Stimulated activated CD4-positive, alpha-beta T cell treated with anti-CD3 and anti-CD28 coated beads, Interleukin-2, amount 100 ng/mL, for 24 hours (primary cell): Measurements from ENCODE around the gene OTULIN.

Experiments
- DNase-seq, 2 donors: peaks; one replicate each; pipeline ENCODE4 v3.0.0-alpha.2; 2020

The OTULIN gene

DNA sequence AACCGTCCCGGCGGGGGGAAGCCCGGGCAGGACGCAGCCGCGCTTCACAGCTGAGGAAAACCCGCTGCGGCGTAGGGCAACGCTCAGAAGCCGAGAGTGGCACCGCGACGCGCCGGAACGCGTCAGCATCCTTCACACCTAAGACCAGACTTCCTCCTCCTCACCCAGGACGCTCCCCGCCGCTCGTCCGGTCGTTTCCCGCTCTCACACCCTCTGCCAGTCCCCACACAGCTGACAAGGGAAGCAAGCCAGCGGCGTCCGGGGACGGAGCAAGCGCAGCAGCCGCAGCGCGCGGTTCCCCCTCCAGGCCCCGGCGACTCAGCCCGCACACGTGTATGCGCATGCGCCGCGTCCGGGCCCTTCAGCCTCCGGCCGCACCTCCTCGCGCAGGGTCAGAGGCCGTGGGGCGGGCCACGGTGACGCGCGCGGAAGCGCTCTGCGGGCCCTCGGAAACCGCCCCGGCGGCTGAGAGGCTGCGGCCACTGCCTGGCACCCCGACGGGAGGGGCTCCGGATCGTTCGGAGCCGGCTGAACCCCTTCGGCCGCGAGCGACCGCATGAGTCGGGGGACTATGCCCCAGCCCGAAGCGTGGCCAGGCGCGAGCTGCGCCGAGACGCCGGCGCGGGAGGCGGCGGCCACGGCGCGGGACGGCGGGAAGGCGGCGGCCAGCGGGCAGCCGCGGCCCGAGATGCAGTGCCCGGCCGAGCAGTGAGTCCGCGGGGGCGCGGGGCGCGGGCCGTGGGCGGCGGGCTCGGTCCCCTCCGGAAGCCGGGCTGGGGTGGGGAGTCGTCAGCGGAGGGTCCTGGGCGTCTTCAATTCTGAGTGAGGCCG lies at the start of gene OTULIN:
Gene OTULIN (plus strand): TSS at position 449 of the 831 bp plus-strand sequence. CDS start 108 bp downstream, at position 557.
- peak; percentile 82 to 90 for DNase-seq

GRCh38 chr5:14615365-14615764 lies 49.2 kb upstream of the OTULIN start:
- DNase-seq: no peak

- no peak for DNase-seq
Observed at GRCh38 chr5:14617441-14617840, 47.1 kb upstream of the OTULIN start.

GRCh38 chr5:14627270-14627669 lies 37.2 kb upstream of the OTULIN start:
- DNase-seq: no peak

- DNase-seq: peak; percentile 55 to 56
Observed at GRCh38 chr5:14628346-14628745, 36.2 kb upstream of the OTULIN start.

- DNase-seq: no peak
Observed at GRCh38 chr5:14630671-14631070, 33.8 kb upstream of the OTULIN start.

DNA sequence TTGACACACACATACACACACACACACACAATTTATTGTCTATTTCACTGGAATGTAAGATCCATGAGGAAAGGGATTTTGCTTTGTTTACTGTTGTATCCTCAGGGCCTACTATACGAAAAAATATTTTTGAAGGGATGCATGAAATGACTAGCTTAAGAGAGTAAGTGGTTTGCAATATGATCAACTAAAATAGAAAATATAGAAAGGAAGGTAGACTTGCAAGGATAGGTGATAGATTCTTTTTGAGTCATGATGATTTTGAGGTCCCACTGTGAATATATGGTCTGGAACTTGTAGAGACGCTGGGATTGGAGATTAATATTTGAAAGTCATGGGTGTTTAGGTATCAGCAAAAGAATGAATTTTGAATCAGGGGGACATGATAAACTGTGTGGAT lies 28.9 kb upstream of the OTULIN start:
- no peak for DNase-seq

GRCh38 chr5:14640765-14641164 lies 23.8 kb upstream of the OTULIN start:
- no peak for DNase-seq

GRCh38 chr5:14644623-14645237 lies 19.8 kb upstream of the OTULIN start:
- no peak for DNase-seq

DNA sequence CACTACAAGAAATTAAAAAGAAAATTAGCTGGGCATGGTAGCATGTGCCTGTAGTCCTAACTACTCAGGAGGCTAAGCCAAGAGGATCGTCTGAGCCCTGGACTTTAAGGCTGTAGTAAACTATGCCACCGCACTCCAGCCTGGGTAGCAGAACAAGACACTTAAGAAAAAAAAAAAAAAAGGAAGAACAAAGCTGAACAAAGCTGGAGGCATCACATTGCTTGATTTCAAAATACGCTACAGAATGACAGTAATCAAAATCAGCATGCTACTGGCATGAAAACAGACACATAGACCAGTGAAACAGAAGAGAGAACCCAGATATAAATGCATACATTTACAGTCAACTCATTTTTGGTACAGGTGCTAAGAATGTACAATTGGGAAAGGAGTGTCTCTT lies 14.5 kb upstream of the OTULIN start:
- DNase-seq: no peak

DNA sequence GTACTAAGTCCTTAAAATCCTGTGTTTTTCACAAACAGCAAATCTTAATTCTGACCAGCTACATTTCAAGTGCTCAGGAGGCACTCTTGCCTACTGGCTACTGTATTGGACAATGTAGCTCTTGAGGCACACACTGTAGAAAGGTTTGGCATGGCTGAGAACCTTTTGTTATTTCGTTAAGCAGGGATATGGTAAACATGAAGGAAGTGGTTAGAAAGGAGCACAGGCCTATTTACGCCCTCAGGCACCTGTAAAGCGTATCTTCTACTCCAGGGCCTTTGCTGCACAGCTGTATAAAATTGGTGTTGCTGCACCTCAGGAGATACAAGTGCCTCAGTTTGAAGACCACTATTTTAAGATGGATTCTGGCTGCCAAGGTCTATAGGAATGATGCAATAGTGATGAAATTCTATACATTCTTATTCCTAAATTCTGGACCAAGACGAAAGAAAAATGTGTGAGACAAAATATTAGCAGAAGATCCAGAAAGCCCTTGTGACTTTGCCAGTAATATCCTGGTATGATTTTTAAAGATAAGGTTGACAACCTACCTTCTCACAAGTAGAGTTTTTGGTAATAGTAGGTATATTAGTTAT lies 9.3 kb upstream of the OTULIN start:
- DNase-seq: no peak

GRCh38 chr5:14656898-14657297 lies 7.6 kb upstream of the OTULIN start:
- no peak for DNase-seq

GRCh38 chr5:14659821-14660607 lies 4.5 kb upstream of the OTULIN start:
- no peak for DNase-seq

- no peak for DNase-seq
Observed at GRCh38 chr5:14660833-14661232, 3.7 kb upstream of the OTULIN start.

GRCh38 chr5:14662721-14663260 lies 1.7 kb upstream of the OTULIN start:
- no peak for DNase-seq

GRCh38 chr5:14663734-14664269 lies 716 bp upstream of the OTULIN start:
- peak in 1 of 2 donors; percentile 26 for DNase-seq

GRCh38 chr5:14665101-14665822 lies 744 bp downstream of the OTULIN start:
- peak; percentile 35 to 36 for DNase-seq

GRCh38 chr5:14665949-14666348 lies 1.4 kb downstream of the OTULIN start:
- DNase-seq: peak; percentile 58 to 63

GRCh38 chr5:14666357-14666756 lies 1.8 kb downstream of the OTULIN start:
- DNase-seq: no peak

DNA sequence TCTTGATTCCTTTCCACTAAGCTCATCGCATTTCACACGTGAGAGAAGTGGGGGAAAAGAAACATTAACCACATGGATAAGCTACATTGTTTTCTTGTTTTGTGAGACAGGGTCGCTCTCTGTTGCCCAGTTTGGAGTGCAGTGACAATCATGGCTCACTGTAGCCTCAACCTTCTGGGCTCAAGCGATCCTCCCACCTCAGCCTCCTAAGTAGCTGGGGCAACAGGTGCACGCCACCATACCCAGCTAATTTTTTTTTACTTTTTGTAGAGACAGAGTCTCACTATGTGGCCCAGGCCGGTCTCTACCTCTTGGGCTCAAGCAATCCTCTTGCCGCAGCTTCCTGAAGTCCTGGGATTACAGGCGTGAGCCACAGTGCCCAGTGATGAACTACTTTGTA lies 2.8 kb downstream of the OTULIN start:
- DNase-seq: no peak

DNA sequence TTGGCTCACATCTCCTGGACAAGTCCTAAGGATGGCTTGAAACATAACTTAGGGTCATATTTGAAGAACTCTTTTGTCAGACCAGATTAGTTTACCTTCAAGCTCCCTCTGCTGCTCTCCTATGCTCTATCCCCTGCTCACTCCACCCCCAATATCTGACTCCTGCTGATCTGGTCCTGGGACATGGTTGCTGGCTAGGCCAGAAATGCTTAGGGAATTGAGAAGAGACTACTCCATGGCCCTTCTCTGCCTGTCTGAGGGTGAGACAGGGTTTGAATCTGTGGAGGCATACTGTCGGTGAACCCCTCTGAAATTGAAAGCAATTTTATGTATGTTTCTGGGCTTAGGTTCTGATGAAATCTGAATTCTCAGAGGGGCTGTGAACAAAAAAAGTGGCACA lies 3.3 kb downstream of the OTULIN start:
- no peak for DNase-seq

- no peak for DNase-seq
Observed at GRCh38 chr5:14668181-14668591, 3.7 kb downstream of the OTULIN start.
